Measurements from ENCODE around the gene PDE6B.
"Not testable (repeated sequence)": the region's sequence is repeated elsewhere in the genome, so short reads cannot be mapped to it uniquely, and the experiment has no call there.

PDE6B gene

DNA sequence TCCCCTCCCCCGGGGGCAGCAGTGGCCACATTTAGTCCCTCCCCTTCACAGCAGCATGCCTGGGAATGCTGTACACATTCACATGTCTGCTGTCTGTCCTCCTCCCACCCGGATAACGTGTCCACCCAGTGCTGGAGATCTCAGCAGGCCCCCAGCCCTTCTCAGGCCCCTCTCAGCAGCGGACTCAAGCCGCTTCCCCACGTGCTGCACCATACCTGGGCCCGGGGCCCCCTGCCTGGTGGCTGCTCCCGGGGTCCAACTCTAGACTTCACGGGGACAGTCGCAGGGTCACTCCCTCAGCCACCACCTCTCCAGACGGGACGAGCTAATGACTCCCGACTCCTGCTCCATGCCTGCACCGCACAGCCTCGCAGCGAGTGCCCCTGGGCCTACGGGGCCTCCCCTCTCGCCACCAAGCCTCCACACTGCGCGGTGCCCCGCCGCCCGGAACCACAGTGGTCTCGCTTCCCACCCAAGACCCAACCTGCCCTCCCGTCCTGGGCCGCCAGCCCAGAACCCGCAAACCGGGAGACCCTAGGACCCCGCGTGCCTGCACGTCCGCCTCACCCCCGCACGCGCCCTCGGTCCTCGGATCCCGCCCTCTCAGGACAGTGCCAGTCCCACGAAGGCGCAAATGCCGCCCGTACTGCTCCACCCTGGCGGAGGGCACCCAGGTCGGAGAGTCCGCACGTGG lies 79.0 kb downstream of the PDE6B start:
- no peak for DNase-seq (ENCODE audit: low spot score)

DNA sequence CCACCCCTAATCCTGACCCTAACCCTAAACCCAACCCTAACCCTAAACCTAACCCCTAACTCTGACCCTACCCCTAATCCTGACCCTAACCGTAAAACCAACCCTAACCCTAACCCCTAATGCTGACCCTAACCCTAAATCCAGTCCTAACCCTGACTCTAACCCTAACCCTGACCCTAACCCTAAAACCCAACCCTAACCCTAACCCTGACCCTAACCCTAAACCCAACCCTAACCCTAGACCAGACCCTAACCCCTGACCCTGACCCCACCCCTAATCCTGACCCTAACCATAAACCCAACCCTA lies 79.6 kb downstream of the PDE6B start:
- DNase-seq (ENCODE audit: low spot score): no peak

DNA sequence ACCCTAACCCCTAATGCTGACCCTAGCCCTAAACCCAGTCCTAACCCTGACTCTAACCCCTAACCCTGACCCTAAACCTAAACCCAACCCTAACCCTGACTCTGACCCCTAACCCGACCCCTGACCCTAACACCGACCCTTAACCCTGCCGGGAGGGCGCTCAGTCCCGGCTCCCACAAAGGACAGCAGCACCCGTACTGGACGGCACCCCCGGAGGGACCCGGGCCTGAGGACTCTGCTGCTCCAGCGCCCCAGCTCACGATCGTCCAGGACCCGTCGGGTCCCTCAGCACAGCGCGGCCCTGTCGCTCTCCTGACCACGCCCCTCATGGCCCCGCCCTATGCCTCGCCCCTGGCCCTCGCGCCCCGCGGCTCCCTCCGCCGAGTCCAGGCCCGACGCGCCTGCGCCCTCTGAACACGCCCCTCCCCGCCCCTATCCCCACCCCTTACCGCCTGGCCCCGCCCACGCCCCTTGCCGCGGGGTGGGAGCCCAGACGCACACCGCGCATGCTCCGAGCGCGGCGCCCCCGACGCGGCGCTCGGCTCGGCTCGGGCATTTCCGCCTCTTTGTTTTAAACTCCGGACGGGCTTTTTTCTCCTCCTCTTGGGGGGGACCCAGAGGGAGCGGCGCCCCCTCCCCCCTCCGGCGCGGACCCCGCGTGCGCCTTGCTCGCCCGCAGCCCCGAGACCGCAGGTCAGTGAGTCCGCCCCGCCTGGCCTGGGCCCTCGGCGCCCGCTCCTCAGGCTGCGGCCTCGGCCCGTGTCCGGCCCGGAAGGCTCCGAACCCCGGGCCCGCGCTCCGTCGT lies 80.1 kb downstream of the PDE6B start, which contains the start of gene PCGF3:
TSS of gene PCGF3 (plus strand) at position 555 of the 805 bp plus-strand sequence. CDS start 27,849 bp downstream, outside the sequence.
- peak; percentile 88 for DNase-seq (ENCODE audit: low spot score)

DNA sequence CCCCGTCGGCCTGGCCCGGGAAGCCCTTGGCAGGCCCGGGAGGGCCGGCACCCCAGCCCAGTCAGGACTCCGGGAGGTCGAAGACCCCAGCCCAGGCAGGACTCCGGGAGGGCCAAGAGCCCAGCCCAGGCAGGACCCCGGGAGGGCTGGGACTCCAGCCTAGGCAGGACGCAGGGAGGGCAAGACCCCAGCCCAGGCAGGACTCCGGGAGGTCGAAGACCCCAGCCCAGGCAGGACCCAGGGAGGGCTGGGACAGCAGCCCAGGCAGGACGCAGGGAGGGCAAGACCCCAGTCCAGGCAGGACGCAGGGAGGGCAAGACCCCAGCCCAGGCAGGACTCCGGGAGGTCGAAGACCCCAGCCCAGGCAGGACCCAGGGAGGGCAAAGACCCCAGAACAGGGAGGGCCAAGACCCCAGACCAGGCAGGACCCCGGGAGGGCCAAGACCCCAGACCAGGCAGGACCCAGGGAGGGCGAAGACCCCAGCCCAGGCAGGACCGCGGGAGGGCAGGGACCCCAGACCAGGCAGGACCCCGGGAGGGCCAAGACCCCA lies 80.8 kb downstream of the PDE6B start:
- not testable (repeated sequence) for DNase-seq (ENCODE audit: low spot score)

DNA sequence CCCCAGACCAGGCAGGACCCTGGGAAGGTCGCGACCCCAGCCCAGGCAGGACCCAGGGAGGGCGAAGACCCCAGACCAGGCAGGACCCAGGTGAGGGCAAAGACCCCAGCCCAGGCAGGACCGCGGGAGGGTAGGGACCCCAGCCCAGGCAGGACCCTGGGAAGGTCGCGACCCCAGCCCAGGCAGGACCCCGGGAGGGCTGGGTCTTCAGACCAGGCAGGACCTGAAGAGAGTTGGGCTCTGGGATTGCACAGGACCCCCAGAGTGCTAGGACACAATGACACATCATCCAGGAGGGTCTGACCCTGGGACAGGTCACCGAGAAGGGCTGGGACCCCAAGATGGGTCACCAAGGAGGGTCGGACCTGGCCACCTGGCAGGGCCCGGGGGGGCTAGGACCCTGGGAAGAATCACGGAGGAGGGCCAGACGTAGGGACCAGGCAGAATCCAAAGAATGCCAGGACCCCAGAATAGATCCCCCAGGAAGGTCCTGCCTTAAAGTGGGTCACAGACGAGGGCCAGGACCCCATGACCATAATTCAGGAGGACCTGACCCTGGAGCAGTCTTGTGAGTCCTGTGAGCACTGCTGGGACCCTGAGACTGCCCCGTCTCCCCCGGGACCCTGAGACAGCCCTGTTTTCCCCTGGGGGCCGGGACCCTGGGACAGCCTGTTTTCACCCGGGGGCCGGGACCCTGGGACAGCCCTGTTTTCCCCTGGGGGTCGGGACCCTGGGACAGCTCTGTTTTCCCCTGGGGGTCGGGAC lies 81.6 kb downstream of the PDE6B start:
- no peak for DNase-seq (ENCODE audit: low spot score)

DNA sequence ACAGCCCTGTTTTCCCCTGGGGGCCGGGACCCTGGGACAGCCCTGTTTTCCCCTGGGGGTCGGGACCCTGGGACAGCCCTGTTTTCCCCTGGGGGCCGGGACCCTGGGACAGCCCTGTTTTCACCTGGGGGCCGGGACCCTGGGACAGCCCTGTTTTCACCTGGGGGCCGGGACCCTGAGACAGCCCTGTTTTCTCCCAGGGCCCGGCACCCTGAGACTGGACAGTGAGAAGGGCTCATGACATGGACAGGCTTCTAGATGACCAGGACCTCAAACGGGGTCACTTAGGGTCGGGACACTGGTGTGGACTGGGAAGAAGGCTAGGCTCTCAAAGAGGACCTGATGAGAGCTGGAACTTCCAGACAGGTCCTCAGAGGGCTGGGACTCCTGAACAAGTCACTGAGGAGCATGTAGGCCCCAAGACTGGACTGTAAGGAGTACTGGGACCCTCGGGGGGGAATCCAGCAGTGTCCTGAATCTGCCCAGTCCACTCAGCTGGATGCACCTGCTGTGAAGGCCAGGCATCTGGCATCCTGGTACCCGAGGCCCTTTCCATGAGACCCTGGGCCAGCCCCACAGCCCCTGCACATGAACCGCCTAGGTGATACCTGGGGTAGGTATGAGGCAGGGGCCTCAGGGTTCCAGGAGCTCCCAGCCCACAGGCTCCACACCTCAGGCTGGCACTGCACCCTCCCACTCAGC lies 82.7 kb downstream of the PDE6B start:
- DNase-seq (ENCODE audit: low spot score): no peak

DNA sequence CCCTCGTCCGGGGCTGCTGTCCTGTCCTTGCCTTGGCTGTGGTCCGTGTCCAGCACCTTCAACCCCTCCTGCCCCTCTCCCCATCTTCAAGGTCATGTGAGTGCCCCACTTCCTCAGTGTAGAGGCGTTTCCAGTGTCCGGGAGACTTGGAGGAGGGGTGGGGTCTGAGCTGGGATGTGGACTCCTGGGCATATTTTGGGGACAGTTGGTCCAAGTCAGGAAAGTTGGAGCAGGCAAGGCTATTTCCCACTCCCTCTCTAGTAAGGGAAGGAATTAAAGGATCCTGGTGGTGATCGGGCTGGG lies 83.2 kb downstream of the PDE6B start:
- no peak for DNase-seq (ENCODE audit: low spot score)

DNA sequence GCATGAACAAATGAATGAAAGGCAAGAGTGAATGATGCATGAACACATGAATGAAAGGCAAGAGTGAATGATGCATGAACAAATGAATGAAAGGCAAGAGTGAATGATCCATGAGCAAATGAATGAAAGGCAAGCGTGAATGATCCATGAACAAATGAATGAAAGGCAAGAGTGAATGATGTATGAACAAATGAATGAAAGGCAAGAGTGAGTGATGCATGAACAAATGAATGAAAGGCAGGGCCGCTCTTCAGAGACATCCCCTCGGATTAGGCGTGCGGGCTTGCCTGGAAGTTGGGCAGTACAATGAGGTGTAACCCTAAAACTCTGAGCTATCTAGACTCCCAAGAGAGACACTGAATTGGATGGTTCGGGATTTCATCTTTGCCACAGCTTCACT lies 84.0 kb downstream of the PDE6B start:
- DNase-seq (ENCODE audit: low spot score): no peak

DNA sequence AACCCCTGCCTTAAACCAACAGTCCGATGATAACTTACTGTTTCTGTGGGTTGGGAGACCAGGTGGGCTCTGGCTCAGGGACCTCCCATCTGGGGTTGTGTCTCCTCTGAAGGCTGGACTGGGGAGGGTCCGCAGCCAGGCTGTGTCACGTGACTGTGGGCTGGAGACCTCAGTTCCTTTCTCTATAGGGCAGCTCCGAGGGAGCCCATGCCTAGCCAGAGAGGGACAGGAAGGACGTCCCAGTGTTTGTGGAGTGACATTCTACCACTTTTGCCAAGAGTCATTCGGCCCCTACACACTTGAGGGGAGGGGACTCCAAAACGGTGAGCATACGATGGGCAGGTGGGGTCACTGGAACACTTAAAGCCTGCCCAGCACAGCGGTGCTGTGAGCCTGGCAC lies 84.7 kb downstream of the PDE6B start:
- no peak for DNase-seq (ENCODE audit: low spot score)

DNA sequence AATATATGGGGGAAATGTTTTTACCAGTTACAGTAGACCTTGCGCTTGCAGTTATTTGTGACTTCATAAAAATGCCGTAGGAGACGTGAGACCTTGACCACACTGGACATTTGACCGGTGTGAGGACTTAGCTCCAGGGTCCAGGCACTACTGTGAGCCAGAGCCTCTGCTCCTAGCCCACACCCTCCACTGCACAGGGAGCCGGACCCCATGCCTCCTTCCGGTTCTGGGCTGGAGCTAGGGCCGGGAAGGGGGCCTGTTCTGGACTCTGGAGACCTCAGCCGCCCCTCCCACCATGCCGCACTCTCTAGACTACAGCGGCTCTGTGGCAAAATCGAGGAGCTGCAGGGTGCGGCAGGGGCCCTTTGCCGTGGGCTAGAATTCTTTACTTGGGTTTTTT lies 85.5 kb downstream of the PDE6B start:
- no peak for DNase-seq (ENCODE audit: low spot score)

DNA sequence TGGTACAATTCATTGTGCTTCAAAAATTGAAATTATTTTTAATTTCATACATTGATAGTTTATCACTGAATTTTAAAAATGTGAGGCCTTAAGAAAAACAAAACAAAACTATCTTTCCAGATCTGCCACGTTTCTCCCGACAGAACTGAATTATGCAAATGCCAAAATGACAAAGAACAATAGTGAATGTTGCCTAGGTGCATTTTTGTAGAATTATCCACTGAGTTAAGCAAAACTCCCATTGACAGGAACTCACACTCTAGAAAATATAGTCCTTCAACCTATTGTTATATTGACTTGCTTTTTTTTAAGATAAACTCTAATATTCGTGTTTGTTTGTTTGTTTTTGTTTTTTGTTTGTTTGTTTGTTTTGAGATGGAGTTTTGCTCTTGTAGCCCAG lies 86.7 kb downstream of the PDE6B start:
- no peak for DNase-seq (ENCODE audit: low spot score)

DNA sequence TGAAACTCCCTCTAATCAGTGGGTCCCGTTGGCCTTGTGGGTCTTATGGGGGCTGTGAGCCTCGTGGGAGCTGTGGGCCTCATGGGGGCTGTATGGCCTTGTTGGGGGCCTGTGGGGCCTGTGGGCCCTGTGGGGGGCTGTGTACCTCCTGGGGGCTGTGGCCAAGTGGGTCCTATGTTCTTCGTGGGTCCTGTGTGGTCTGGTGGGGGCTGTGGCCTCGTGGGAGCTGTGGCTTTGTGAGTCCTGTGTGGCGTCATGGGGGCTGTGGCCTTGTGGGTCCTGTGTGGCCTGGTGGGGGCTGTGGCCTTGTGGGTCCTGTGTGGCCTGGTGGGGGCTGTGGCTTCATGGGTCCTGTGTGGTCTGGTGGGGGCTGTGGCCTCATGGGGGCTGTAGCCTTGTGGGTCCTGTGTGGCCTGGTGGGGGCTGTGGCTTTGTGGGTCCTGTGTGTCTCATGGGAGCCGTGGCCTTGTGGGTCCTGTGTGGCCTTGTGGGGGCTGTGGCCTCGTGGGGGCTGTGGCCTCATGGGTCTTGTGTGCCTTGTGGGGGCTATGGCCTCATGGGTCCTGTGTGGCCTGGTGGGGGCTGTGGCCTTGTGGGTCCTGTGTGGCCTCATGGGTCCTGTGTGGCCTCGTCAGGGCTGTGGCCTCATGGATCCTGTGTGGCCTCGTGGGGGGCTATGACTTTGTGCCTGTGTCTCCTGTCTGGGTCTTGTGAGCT lies 87.7 kb downstream of the PDE6B start:
- no peak for DNase-seq (ENCODE audit: low spot score)

DNA sequence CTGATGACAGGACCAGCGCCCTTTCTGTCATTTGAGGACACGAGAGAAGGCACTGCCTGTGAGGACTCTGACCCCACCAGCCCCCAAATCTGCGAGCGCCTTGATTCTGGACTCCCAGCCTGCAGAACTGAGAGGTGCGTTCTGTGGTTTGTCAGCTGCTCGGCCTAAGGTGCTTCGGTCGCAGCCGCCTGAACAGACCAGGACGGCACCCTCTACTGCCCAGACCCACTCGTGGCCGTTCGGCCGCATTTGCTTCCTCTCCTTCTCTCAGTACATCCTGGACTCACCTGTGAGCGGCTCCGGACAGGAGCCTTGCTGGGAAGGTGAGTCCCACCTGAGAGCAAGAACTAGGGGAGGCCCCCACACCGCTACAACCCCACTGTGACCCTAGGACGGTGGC lies 88.7 kb downstream of the PDE6B start:
- no peak for DNase-seq (ENCODE audit: low spot score)

DNA sequence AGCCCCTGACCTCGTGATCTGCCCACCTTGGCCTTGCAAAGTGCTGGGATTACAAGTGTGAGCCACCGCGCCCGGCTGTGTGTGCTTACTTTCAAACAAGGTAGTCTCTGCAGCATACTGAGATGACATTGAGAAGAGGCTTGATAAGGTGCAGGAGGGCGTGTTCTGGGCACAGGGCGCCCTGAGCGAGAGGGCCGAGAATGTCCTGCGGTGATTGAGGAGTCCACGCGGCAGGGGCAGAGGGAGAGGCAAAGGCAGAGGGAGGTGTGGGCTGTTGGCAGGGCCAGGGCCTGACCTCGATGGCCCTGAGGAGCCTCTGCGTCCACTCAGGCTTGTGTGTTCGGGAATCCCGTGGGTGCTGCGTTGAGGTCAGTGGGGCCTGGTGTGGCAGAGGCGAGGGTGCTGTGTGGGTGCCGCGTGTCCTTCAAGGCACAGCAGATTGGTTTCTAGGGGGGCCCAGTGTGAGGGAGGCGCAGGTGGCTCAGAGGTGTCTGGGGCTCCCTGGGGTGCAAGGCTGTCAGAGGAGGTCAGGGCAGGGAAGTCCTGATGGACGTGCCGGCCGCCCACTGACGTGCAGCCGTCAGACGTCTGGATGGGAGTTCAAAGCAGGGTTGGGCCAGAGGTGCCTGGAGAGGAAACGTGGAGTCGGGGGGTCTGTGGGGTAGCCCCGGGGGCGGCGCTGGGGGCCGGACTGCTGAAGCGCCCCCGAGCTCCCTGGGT lies 92.4 kb downstream of the PDE6B start:
- DNase-seq (ENCODE audit: low spot score): no peak

DNA sequence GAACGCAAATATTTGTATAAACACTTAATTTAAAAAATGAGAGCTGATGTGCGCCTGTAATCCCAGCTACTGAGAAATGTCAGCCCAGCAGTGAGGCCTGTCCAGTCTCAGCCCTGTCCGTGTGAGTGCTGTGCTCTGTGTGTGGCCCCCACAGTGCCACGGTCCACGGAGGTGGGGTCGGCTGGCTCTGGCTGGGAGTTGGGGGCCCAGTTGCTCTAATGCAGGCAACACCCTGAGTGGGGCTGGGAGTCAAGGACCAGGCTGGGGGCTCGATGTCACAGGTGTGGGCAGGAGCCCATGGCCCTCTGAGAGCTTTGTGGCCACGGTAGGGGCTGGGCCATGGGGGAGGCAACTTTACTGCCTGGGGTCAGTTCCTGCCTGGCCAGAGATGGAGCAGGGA lies 93.1 kb downstream of the PDE6B start:
- no peak for DNase-seq (ENCODE audit: low spot score)

All from SK-N-DZ (cell line).